MM.1S (cell line): Measurements from ENCODE around the gene UNC13C.

Experiments
- DNase-seq: peaks from one replicate; pipeline ENCODE4 v3.0.0-alpha.2; 2015
- H2AFZ ChIP-seq: fragments of 300-600 bp; sonication (generic); 2 replicates; pipeline ENCODE4 v1.6.0; 2016; ENCODE audit warnings: antibody characterized with exemption, low read length
- H3F3A ChIP-seq: fragments of 300-600 bp; sonication (generic); 2 replicates; pipeline ENCODE4 v1.6.1; 2016; ENCODE audit warnings: mild to moderate bottlenecking, antibody characterized with exemption, low read length, moderate library complexity, mixed read lengths; ENCODE audit not compliant: insufficient read depth
- H3K27ac ChIP-seq: fragments of 300-600 bp; sonication (generic); 2 replicates; pipeline ENCODE4 v1.5.1; 2016; ENCODE audit warnings: mild to moderate bottlenecking, low read length
- H3K27me3 ChIP-seq: fragments of 300-600 bp; sonication (generic); replicated peaks from 2 replicates; pipeline ENCODE4 v1.6.0; 2016; ENCODE audit warnings: low read length; ENCODE audit not compliant: insufficient read depth
- H3K36me3 ChIP-seq: fragments of 300-600 bp; sonication (generic); replicated peaks from 2 replicates; pipeline ENCODE4 v1.6.1; 2016; ENCODE audit warnings: mild to moderate bottlenecking, low read length, mixed read lengths; ENCODE audit not compliant: insufficient read depth
- H3K4me1 ChIP-seq: fragments of 300-600 bp; sonication (generic); 2 replicates; pipeline ENCODE4 v1.6.1; 2016; ENCODE audit warnings: low read length, mixed read lengths
- H3K4me2 ChIP-seq: fragments of 300-600 bp; sonication (generic); 2 replicates; pipeline ENCODE4 v1.6.0; 2016; ENCODE audit warnings: low read depth, low read length
- H3K4me3 ChIP-seq: fragments of 300-600 bp; sonication (generic); 2 replicates; pipeline ENCODE4 v1.5.1; 2016; ENCODE audit warnings: low read length, mixed read lengths
- H3K79me2 ChIP-seq: fragments of 300-600 bp; sonication (generic); 2 replicates; pipeline ENCODE4 v1.6.1; 2016; ENCODE audit warnings: mixed run types, low read length, mixed read lengths
- H3K9ac ChIP-seq: fragments of 300-600 bp; sonication (generic); 2 replicates; pipeline ENCODE4 v1.6.1; 2016; ENCODE audit warnings: low read length, mixed read lengths
- H3K9me2 ChIP-seq: fragments of 300-600 bp; sonication (generic); replicated peaks from 2 replicates; pipeline ENCODE4 v1.6.1; 2016; ENCODE audit warnings: mild to moderate bottlenecking, low read length, mixed read lengths; ENCODE audit not compliant: insufficient read depth
- H3K9me3 ChIP-seq: fragments of 300-600 bp; sonication (generic); replicated peaks from 2 replicates; pipeline ENCODE4 v1.6.1; 2016; ENCODE audit warnings: mild to moderate bottlenecking, low read length, mixed read lengths; ENCODE audit not compliant: insufficient read depth
- H4K20me1 ChIP-seq: fragments of 300-600 bp; sonication (generic); 2 replicates; pipeline ENCODE4 v1.6.1; 2016; ENCODE audit warnings: mild to moderate bottlenecking, low read length, moderate library complexity, mixed read lengths; ENCODE audit not compliant: insufficient read depth
- CTCF ChIP-seq: fragments of 300-600 bp; sonication (generic); IDR thresholded peaks from 2 replicates; pipeline ENCODE4 v1.5.1; 2016; ENCODE audit warnings: antibody characterized with exemption, low read length, mixed read lengths
- EZH2 ChIP-seq: fragments of 300-600 bp; sonication (generic); optimal IDR thresholded peaks from 2 replicates; pipeline ENCODE3; 2017; ENCODE audit warnings: low read depth, mild to moderate bottlenecking, antibody characterized with exemption, low read length, mixed read lengths
- EZH2phosphoT487 ChIP-seq: fragments of 300-600 bp; sonication (generic); IDR thresholded peaks from 2 replicates; pipeline ENCODE4 v1.6.1; 2018; ENCODE audit warnings: antibody characterized with exemption, low read length

Gene UNC13C

DNA sequence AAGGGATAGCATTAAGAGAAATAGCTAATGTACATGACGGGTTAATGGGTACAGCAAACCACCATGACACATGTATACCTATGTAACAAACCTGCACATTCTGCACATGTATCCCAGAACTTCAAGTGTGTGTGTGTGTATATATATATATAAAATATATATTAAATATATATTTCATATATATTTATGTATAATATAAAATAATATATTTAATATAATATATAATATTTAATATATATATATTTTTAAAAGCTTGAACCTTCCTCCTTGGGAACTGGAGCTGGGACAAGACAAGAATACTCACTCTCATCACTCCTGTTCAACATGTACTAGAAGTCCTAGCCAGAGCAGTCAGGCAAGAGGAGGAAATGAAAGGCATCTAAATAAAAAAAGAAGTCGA lies 149.3 kb downstream of the UNC13C start:
- no peaks in the 10 kb centered on the region for H3K9me2 ChIP-seq
- H2AFZ ChIP-seq: no peak overlapping the region
- H3K4me1 ChIP-seq: no peaks in the 10 kb centered on the region
- H3K79me2 ChIP-seq: no peaks in the 10 kb centered on the region
- H4K20me1 ChIP-seq: no peaks in the 10 kb centered on the region
- H3F3A ChIP-seq: no peaks in the 10 kb centered on the region
- no peaks in the 10 kb centered on the region for H3K27me3 ChIP-seq
- TF ChIP-seq CTCF: no peak
- TF ChIP-seq EZH2: no peak
- no peak for TF ChIP-seq EZH2phosphoT487
- H3K36me3 ChIP-seq: no peaks in the 10 kb centered on the region
- H3K4me2 ChIP-seq: no peak overlapping the region
- no peak overlapping the region for H3K9ac ChIP-seq
- DNase-seq: no peak
- no peak overlapping the region for H3K4me3 ChIP-seq
- H3K9me3 ChIP-seq: no peaks in the 10 kb centered on the region
- H3K27ac ChIP-seq: no peak overlapping the region

DNA sequence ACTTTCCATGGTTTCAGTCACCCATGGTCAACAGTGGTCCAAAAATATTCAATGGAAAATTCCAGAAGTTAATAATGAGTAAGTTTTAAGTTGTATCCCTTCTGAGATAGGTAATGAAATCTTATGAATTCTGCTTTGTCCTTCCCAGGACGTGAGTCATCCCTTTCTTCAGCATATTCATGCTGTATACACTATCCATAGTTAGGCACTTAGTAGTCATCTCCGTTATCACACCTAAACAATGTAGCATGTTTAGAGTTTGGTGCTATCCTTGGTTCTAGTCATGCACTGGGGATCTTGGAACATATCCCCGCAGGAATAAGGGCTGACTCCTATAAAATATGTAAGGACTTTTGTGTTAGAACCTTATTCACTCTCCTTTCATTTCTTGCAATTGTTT lies 153.2 kb downstream of the UNC13C start:
- DNase-seq: no peak
- no peaks in the 10 kb centered on the region for H3K27me3 ChIP-seq
- no peaks in the 10 kb centered on the region for H3K9me3 ChIP-seq
- no peaks in the 10 kb centered on the region for H3F3A ChIP-seq
- no peaks in the 10 kb centered on the region for H3K36me3 ChIP-seq
- no peaks in the 10 kb centered on the region for H3K79me2 ChIP-seq
- H3K9me2 ChIP-seq: no peaks in the 10 kb centered on the region
- no peak overlapping the region for H3K27ac ChIP-seq
- no peaks in the 10 kb centered on the region for H4K20me1 ChIP-seq
- no peaks in the 10 kb centered on the region for H3K4me1 ChIP-seq
- H2AFZ ChIP-seq: no peak overlapping the region
- H3K4me3 ChIP-seq: no peak overlapping the region
- no peak overlapping the region for H3K9ac ChIP-seq
- TF ChIP-seq EZH2phosphoT487: no peak
- TF ChIP-seq EZH2: no peak
- no peak for TF ChIP-seq CTCF
- H3K4me2 ChIP-seq: no peak overlapping the region

DNA sequence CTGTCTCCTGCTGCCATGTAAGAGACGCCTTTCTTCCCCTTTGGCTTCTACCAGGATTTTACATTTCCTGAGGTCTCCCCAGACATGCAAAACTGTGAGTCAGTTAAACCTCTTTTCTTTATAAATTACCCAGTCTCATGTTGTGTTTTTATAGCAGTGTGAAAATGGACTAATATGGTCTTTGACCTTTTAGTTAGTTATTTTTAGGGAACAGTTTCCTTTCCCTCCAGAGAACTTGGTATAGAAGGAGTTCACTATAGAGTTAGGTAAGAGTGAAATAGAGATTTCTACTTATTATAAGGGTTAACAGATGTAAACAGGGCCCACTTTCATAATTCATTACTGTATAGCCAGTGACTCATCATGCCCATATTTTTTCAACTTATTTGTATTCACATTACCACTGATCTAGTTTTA lies 170.9 kb downstream of the UNC13C start:
- Histone ChIP-seq H3K9me2 (no peaks in the 10 kb centered on the region), H3K4me1 (peaks cover 28% of the 10 kb centered on the region), H2AFZ (no peak overlapping the region), H3K4me3 (no peak overlapping the region), H3K4me2 (peak overlapping the region; percentile 32), H3K9me3 (no peaks in the 10 kb centered on the region), H3K36me3 (no peaks in the 10 kb centered on the region), H4K20me1 (no peaks in the 10 kb centered on the region), H3K27ac (no peak overlapping the region), H3K79me2 (no peaks in the 10 kb centered on the region), H3F3A (0 out of 2 replicates have a peak, but pooled peaks cover 7% of the 10 kb centered on the region), H3K27me3 (peaks cover 26% of the 10 kb centered on the region; the same call in 1 of the 2 replicates), H3K9ac (no peak overlapping the region)
- TF ChIP-seq EZH2 (no peak), EZH2phosphoT487 (no peak), CTCF (no peak)
- no peak for DNase-seq
